T1000 (cell line): ENCODE measurements around the gene SERHL2.
"Not testable (repeated sequence)": the region's sequence is repeated elsewhere in the genome, so short reads cannot be mapped to it uniquely, and the experiment has no call there.

Experiments
- DNase-seq: peaks from one replicate; lab custom pipeline; 2025; ENCODE audit warnings: mixed read lengths; lab: John Stamatoyannopoulos, UW

Gene SERHL2

DNA sequence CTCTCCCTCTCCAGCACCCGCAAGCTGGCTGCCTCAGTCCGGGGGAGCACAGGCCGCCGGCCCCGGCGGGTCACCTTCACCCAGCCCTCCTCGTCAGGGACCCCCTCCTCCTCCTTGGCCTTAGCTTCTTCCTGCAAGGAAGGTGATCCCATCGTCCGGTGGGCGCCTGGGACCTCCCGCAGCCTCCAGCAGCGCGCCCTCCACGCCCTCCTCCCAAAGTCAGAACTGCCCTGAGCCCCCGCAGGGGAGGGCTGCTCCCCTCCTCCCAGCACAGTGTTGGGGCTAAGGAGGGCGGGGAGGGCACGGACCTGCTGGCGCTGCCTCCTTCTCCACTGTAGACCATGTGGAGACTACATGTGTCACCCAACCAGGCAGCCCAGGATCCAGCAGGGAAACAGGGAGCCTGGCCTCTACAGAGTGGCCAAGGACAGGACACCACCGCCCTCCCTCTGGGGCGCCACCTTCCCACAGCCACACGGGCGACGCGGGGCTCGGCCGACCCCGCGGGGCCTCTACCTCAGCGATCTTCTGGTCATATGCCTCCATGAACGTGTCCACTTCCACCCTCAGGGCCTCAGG, 22.3 kb downstream of the SERHL2 start:
- DNase-seq: not testable (repeated sequence)

GRCh38 chr22:42577141-42577540, 23.4 kb downstream of the SERHL2 start:
- DNase-seq: not testable (repeated sequence)

DNA sequence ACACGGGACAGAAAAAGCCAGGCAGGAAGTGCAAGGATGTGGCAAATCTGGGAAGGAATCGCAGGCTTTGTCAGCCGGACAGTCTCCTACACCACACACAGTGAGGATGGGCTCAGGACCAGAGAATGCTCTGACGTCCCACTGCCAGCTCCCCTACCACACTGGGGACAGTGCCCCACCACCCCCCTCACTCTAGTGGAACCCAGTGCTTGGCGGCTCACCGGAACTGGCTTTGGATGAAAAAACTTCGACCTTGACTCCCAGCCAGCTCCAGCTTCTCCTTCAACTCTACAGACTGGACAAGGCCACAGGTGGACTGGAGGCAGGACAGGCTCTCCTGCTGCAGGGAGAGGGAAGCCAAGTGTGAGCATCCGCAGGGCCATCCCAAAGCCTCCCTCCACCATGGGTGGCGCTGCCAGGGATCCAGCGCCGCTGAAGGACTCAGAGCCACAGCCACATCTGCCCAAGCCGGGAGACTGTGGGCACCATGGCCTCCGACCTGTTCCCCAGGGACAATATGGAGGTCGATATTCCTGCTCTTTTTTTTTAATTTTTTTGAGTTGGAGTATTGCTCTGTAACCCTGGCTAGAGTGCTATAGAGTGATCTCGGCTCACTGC, 24.0 kb downstream of the SERHL2 start:
- no peak for DNase-seq

GRCh38 chr22:42580040-42580439, 26.3 kb downstream of the SERHL2 start:
- DNase-seq: not testable (repeated sequence)

- DNase-seq: not testable (repeated sequence)
Measured at GRCh38 chr22:42581194-42581761, 27.5 kb downstream of the SERHL2 start.

- peak; percentile 40 for DNase-seq
Measured at GRCh38 chr22:42581762-42582716, 28.3 kb downstream of the SERHL2 start.

GRCh38 chr22:42582987-42583386, 29.2 kb downstream of the SERHL2 start:
- DNase-seq: no peak

DNA sequence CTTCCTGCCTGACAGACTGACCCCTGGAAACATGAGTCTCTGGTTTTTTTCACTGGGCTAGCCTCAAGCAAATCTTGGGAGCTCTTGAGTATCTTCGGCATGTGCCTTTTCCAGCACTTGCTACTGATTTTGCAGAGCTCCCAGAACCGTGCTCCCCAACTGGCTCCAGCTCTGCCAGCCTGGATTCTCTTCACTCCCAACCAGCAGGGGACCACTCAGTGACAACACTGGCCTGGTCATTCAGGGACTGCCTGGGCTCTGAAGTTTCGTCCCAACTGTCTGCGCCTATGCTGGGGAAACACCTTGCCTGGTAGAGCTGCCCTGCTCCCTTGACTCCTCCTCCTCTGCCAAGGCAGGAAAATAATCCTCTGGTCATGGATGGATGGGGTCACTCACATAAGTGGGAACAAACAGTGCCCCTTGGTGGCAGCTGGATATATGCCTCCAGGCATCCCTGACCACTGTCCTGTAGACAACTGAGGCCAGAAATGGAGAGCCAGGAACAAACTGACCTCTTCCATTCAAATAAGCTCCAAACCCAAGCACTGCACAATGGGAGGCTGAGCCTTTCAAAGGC, 30.7 kb downstream of the SERHL2 start:
- DNase-seq: no peak

DNA sequence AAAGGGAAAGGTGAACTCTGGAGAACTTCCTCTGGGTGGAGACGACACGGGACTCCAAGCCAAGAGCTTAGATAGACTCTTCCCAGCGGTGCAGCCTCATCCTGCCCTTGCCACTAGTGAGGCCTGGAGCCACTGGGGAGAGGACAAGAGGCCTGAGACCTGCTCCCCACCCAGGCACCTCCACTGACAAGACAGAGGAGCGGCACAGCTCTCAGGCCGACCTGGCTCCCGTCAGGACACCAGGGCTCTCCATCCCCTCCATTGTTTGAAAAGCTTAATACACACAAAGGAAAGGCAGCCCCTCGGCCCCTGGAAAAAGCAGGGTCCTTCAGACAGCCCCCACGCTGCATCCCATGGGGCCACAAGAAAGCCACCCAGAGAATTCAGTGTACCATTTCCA, 31.3 kb downstream of the SERHL2 start:
- DNase-seq: no peak

DNA sequence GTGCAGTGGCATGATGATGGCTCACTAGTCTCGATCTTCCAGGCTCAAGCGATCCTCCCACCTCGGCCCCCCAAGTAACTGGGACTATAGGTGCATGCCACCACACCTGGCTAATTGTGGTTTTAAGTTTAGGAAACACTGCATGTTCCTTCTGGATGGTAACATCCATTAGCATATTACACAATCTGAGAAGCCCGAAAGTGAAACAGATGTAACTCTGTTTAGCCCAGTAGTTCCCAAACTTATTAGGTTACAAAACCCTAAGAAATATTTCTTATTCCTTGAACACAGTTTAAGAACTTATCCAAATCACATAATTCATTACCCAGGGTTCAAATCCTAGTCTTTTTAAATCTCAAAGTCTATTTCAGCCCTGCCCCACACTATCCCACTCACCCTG, 32.6 kb downstream of the SERHL2 start:
- no peak for DNase-seq

GRCh38 chr22:42587588-42588175, 33.9 kb downstream of the SERHL2 start:
- DNase-seq: no peak

GRCh38 chr22:42591987-42592386, 38.2 kb downstream of the SERHL2 start:
- DNase-seq: no peak

DNA sequence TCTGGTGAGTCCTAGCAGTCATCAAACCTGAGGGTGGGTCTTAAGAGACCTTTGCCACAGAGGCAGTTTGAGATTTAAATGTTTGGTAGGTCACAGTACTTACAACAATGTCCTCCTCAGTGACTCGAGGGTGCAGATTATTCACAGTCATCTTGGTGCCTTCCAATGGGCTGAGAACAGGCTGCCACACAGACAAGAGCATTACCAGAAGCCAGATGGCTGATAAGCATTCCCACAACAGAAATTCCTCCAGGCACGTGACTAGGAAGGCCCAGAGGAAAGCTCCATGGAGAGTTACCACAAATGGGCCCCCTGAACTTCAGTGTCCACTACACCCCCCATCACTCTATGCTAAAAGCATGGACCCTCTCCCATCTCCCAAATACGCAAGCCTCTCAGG, 41.7 kb downstream of the SERHL2 start:
- no peak for DNase-seq

DNA sequence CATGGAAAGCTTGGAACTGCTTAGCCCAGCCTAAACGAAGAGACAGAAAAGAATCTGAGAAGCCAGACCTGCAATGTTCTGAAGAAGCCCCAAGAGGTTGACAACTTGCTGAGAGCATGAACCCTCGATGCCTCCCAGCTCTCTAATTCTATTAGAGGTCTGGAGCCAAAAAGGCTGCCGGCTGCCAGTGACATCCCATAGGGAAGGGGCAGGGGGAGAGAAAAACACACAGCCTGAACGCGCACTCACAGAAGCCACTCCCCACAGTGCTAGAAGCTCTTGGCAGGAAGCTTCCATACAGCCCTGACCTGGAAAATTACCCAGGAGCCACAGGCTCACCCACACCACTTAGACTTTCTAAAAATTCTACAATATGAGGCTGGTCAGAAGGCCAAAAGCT, 42.6 kb downstream of the SERHL2 start:
- no peak for DNase-seq

DNA sequence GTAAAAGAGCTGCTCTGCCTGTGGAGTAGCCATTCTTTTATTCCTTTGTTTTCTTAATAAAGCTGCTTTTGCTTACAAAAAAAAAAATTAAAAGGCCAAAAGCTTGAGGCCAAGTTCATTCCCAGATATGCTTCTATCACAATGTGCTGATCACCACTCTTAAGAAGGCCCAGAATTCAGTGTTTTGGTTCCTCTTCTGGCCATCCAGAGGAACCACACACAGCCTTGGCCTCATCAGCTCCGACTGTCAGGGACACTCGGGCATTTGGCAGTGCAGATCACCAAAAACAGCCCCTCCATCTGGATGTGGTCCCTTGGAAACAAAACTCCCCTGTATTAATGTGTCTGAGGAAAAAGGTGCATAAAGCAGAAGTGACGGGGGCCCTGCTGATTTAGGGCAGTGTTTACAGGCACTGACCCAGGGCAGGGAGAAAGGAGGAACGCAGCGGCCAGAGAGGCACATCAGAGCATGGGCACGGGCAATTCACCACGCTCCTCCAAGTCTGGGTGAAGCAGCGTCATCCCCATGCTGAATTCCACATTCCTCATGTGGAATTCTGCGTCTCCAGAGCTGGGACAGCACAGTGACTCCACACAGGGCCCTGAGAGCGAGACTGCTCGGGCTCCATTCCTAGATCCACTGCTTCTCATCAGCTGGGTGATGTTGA, 43.2 kb downstream of the SERHL2 start:
- no peak for DNase-seq

DNA sequence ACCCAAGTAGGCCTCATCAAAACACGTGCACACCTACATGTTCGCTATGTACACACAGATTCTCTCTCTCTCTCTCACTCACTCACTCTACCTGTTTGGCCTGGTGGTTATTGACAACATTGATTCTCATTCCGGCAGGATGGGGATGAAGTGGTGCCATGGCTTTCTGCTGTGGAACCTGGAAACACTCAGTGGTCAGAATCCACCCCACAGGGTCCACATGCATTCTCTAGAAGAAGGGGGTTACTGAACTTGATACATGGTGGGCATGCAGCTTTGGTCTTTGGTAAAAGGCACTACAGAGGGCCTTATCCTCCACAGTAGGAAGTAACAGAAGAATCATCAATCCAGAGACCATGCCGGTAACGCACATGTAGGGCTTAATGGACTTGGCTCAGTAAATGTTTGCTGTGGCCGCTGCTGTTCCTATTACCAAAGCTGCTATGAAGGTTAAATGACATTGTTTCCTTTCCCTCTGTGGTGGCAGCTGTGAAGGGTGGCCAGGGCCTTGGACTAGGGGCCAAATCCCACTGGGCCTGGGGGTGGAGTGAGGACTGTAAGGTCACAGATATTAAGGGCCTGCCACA, 48.2 kb downstream of the SERHL2 start:
- no peak for DNase-seq

GRCh38 chr22:42602470-42602869, 48.7 kb downstream of the SERHL2 start:
- DNase-seq: no peak

DNA sequence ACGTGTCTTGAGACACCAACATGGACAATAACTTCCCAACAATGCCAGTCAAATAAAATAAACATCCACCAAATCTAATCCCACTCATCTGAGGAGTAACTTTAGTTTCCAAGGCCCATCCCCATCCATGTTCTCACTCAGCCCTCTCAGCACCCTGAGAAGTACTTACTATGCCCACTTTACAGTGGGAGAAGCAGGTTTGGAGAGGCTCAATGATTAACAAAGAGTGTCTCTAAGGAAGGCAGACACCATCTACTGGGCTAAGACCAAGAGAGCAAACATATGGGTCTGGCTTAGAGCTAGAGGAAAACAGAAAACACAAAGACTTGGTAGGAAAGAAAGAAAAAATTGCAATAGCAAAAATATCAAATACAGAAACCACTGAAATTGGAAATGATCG, 49.7 kb downstream of the SERHL2 start:
- no peak for DNase-seq

DNA sequence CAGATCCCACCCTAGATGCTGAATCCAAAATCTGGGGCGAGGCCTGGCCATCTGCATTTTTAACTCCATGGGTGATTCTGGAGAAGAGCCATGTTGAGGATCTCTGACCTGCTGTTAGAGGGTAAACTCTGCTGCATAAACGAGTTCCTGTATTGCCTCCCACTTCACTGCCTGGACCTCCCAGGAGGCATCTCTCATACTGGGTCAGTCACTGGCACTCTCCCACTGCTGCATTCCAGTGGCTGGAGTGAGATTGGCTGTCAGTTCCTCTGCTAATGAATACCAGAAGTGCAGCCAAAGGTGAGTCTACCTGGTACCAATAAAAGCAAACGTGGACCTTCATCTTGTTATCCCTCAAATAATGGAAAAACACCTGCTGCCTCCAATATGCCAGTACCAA, 50.6 kb downstream of the SERHL2 start:
- no peak for DNase-seq

- DNase-seq: not testable (repeated sequence)
Measured at GRCh38 chr22:42607641-42608040, 53.9 kb downstream of the SERHL2 start.
